C1 segment of cervical spinal cord (tissue), 14 donors: Measurements from ENCODE around the gene PRIMPOL.
"Not testable (repeated sequence)": the region's sequence is repeated elsewhere in the genome, so short reads cannot be mapped to it uniquely, and the experiment has no call there.

Experiments used
- DNase-seq, 14 donors: peaks; one replicate each; lab custom pipeline; 2025; lab: John Stamatoyannopoulos, UW

Gene PRIMPOL

DNA sequence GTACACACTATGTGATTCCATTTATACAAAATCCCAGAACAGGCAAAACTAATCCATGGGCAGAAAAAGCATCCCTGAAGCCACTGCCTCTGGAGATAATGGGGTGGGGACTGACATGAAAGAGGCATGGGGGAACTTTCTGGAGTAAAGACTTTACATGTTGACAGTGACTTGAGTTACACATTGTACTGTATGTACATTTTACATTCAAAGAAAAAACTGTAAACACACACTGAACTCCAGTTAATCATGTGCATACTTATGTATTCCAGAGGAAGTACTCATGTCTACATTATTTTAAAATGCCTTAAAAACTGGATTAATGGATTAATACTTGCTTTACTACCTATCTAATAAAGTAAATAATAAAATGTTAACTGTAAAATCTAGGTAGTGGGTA, 62.8 kb downstream of the PRIMPOL start:
- DNase-seq: no peak

DNA sequence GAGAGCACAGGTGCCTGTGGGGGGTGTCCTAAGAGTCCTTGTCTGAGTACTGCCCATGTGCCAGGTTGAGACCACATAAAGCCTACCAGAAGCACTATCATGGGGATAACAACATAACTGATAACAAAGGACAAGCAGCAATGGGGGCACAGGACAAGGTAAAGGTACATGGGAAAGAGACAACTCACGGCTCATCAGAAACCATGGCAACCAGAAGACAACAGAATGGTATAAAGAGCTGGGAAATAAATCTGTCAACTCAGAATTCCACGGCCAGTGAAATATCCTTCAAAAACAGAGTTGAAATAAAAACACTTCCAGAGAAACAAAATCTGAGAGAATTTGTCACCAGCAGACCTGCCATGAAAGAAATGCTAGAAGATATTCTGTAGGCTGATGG, 64.3 kb downstream of the PRIMPOL start:
- no peak for DNase-seq

DNA sequence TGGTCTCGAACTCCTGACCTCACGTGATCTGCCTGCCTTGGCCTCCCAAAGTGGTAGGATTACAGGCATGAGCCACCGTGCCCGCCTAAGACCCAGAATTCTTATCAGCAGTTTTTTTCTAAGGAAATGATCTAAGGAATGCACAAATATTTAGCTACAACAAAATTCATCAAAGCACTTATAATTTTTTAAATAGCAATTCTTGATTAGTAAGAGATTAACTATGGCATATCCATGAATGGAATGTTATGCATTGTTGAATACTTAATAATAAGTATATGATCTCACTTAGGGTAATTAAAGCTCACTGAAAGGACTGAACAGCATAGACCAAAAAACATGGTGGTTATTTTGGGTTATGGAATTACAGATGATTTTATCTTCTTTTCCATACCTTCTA, 66.0 kb downstream of the PRIMPOL start:
- no peak for DNase-seq

DNA sequence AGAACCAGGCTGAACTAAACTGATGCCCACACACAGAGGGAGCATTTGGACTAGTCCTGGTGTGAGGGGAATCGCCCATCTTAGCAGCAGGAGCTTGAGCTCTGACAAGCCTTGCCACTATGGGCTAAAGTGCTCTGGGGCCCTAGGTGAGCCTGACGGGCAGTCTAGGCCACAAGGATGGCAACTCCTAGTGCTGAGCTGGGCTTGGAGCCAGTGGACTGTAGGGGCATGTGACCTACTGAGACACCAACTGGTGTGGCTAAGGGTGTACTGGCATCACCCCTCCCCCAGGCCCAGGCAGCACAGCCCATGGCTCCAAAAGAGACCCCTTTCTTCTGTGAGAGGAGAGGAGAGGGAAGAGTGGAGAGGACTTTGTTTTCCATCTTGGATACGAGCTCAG, 69.9 kb downstream of the PRIMPOL start:
- no peak for DNase-seq

GRCh38 chr4:184721254-184721653, 71.7 kb downstream of the PRIMPOL start:
- DNase-seq: no peak

- DNase-seq: no peak
Measured at GRCh38 chr4:184722798-184723197, 73.3 kb downstream of the PRIMPOL start.

GRCh38 chr4:184727430-184727829, 77.9 kb downstream of the PRIMPOL start:
- DNase-seq: no peak

GRCh38 chr4:184728858-184729257, 79.3 kb downstream of the PRIMPOL start:
- no peak for DNase-seq

GRCh38 chr4:184729946-184730345, 80.4 kb downstream of the PRIMPOL start:
- no peak for DNase-seq

DNA sequence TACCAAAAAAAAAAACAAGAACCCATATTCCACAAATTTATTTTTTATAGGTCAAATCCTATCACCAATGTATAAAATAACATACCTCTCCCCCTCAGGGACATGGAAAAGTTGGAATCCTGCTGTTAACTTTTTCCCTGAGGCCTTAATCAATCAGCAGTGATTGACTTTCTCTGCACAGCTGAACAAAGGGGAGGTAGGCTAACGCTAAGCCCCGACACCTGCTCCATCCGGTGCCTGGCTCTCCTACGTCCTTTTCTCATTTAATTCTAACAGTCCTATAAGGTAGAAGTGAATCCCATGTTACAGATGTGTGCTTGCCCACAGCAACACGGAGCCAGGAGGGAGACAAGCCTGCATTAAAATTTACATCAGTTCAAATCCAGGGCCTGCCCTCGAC, 81.5 kb downstream of the PRIMPOL start:
- no peak for DNase-seq

- no peak for DNase-seq
Measured at GRCh38 chr4:184732126-184732525, 82.6 kb downstream of the PRIMPOL start.

DNA sequence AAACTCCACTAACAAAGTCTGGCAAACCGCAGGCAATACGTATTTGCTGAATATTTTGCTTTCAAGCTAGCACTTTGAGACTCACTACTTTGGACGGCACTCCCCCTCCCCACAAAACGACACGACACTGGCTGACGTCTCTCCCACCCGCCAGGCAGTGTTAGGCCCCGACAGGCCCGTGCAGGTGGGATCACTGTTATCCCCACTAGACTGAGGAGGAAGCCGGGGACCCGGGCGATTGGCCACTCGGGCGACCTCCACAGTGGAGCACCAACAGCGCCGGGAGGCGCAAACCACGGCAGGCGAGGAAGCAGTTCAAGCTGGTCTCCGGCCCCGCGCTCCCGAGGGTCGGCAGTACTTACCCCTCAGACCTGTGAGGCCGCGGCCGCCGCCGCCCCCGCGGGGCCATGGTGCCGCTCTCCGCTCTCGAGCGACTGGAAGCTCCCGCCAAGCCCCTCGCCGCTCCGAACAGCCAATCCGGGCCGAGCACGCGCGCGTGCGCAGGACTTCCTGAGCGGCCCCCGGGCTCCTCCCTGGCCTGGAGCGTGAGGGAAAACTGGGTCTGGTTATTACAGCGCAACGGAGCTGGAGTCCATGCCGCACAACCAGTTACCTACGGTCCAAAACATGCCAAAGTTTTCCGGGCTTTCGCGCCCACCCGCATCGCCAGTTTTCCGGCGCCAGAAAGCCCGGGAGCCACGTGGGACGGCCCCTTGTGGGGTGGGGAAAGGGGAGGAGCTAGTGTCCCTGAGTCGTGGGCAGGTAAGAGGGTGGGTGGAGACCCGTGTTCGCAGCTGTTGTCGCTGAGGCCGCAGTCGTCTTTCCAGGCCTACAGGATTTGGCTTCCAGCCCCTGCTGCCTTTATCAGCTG, 84.4 kb downstream of the PRIMPOL start, which contains the start of gene CENPU:
Gene CENPU, minus strand, starts transcription at position 443 of the 871 bp plus-strand sequence. Its CDS starts 34 bp downstream, at position 409.
- peak; percentile 79 to 98 (median 94) for DNase-seq

DNA sequence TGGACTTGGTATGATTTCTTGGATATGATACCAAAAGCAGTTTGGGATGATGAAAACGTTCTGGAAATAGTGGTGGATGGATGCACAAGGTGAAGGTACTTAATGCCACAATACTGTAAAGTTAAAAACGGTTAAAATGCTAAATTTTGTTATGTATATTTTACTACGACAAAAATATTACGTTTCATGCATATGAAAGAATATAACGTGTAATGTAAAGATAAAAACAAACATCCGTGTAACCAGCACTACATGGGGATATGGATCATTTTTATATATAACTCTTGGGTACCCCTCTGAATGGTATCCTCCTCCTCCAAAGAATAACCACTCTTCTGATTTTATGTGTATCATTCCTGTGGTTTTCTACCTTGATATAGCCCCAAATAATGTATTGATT, 85.2 kb downstream of the PRIMPOL start:
- DNase-seq: no peak

GRCh38 chr4:184739575-184739974, 90.0 kb downstream of the PRIMPOL start:
- not testable (repeated sequence) for DNase-seq

GRCh38 chr4:184740980-184741391, 91.4 kb downstream of the PRIMPOL start:
- no peak for DNase-seq

GRCh38 chr4:184741651-184742050, 92.1 kb downstream of the PRIMPOL start:
- DNase-seq: not testable (repeated sequence)

- no peak for DNase-seq
Measured at GRCh38 chr4:184743650-184744049, 94.1 kb downstream of the PRIMPOL start.

- DNase-seq: no peak
Measured at GRCh38 chr4:184744236-184744635, 94.7 kb downstream of the PRIMPOL start.
